GM18861 (cell line): ENCODE measurements around the gene DNAJC16.
"Not testable (repeated sequence)": the region's sequence is repeated elsewhere in the genome, so short reads cannot be mapped to it uniquely, and the experiment has no call there.

Experiments
- ATAC-seq: cut with Tn5 transposase; IDR thresholded peaks from one replicate; pipeline ENCODE4 v1.9.1; 2021; ENCODE audit not compliant: unreplicated experiment

Gene DNAJC16

GRCh38 chr1:15578921-15579682, 52.5 kb downstream of the DNAJC16 start:
- no peak for ATAC-seq

- no peak for ATAC-seq
These were observed 53.0 kb downstream of the DNAJC16 start for GRCh38 chr1:15579683-15580047.

GRCh38 chr1:15583016-15583706, 56.5 kb downstream of the DNAJC16 start:
- ATAC-seq = no peak

GRCh38 chr1:15584489-15585363, 58.1 kb downstream of the DNAJC16 start, which contains the start of gene AGMAT:
Gene AGMAT (minus strand): TSS chr1:15585051. CDS start chr1:15584967, 84 bp downstream.
- no peak for ATAC-seq

GRCh38 chr1:15592285-15592684, 65.6 kb downstream of the DNAJC16 start:
- no peak for ATAC-seq

- peak; percentile 56 for ATAC-seq
These were observed 69.4 kb downstream of the DNAJC16 start for GRCh38 chr1:15595809-15596617.

- no peak for ATAC-seq
These were observed 71.8 kb downstream of the DNAJC16 start for GRCh38 chr1:15598436-15598835.

- peak; percentile 78 for ATAC-seq
These were observed 76.7 kb downstream of the DNAJC16 start for GRCh38 chr1:15603050-15603965.

- not testable (repeated sequence) for ATAC-seq
These were observed 77.3 kb downstream of the DNAJC16 start for GRCh38 chr1:15603966-15604282.

GRCh38 chr1:15604400-15604799, 77.8 kb downstream of the DNAJC16 start:
- ATAC-seq = not testable (repeated sequence)

- no peak for ATAC-seq
These were observed 79.0 kb downstream of the DNAJC16 start for GRCh38 chr1:15605398-15606383.

GRCh38 chr1:15609631-15610030, 83.0 kb downstream of the DNAJC16 start:
- ATAC-seq = no peak

GRCh38 chr1:15610167-15610566, 83.5 kb downstream of the DNAJC16 start:
- no peak for ATAC-seq

GRCh38 chr1:15616373-15617172, 89.9 kb downstream of the DNAJC16 start:
- ATAC-seq = peak; percentile 7

GRCh38 chr1:15617173-15618076, 90.8 kb downstream of the DNAJC16 start, which contains the start of gene DDI2:
Gene DDI2 (plus strand): TSS chr1:15617458. CDS start chr1:15617671, 213 bp downstream.
- ATAC-seq = peak; percentile 52

- ATAC-seq = peak; percentile 58
These were observed 91.5 kb downstream of the DNAJC16 start for GRCh38 chr1:15618077-15618654.
